ENCODE measurements around the gene UNC5C.

Gene UNC5C

GRCh38 chr4:95546866-95547714, 1.7 kb downstream of the UNC5C start:
- no peak for DNase-seq (ENCODE audit: low read depth in 4 of 4, low spot score in 1 of 4)

- no peak for DNase-seq (ENCODE audit: low read depth in 4 of 4, low spot score in 1 of 4)
Measured at GRCh38 chr4:95546221-95546620, 2.6 kb downstream of the UNC5C start.

GRCh38 chr4:95545546-95545945, 3.2 kb downstream of the UNC5C start:
- no peak for DNase-seq (ENCODE audit: low read depth in 4 of 4, low spot score in 1 of 4)

GRCh38 chr4:95544113-95545103, 4.4 kb downstream of the UNC5C start:
- DNase-seq (ENCODE audit: low read depth in 4 of 4, low spot score in 1 of 4): no peak

GRCh38 chr4:95541889-95542607, 6.7 kb downstream of the UNC5C start:
- DNase-seq (ENCODE audit: low read depth in 4 of 4, low spot score in 1 of 4): no peak

- DNase-seq (ENCODE audit: low read depth in 4 of 4, low spot score in 1 of 4): no peak
Measured at GRCh38 chr4:95541094-95541493, 7.7 kb downstream of the UNC5C start.

GRCh38 chr4:95540227-95540626, 8.5 kb downstream of the UNC5C start:
- DNase-seq (ENCODE audit: low read depth in 4 of 4, low spot score in 1 of 4): no peak

GRCh38 chr4:95539106-95539505, 9.7 kb downstream of the UNC5C start:
- DNase-seq (ENCODE audit: low read depth in 4 of 4, low spot score in 1 of 4): no peak

GRCh38 chr4:95537863-95538488, 10.8 kb downstream of the UNC5C start:
- no peak for DNase-seq (ENCODE audit: low read depth in 4 of 4, low spot score in 1 of 4)

GRCh38 chr4:95537191-95537590, 11.6 kb downstream of the UNC5C start:
- no peak for DNase-seq (ENCODE audit: low read depth in 4 of 4, low spot score in 1 of 4)

- no peak for DNase-seq (ENCODE audit: low read depth in 4 of 4, low spot score in 1 of 4)
Measured at GRCh38 chr4:95536650-95537049, 12.1 kb downstream of the UNC5C start.

GRCh38 chr4:95535180-95535579, 13.6 kb downstream of the UNC5C start:
- no peak for DNase-seq (ENCODE audit: low read depth in 4 of 4, low spot score in 1 of 4)

GRCh38 chr4:95534032-95534431, 14.7 kb downstream of the UNC5C start:
- DNase-seq (ENCODE audit: low read depth in 4 of 4, low spot score in 1 of 4): no peak

GRCh38 chr4:95533254-95533653, 15.5 kb downstream of the UNC5C start:
- DNase-seq (ENCODE audit: low read depth in 4 of 4, low spot score in 1 of 4): no peak

GRCh38 chr4:95532305-95532704, 16.5 kb downstream of the UNC5C start:
- DNase-seq (ENCODE audit: low read depth in 4 of 4, low spot score in 1 of 4): no peak

- DNase-seq (ENCODE audit: low read depth in 4 of 4, low spot score in 1 of 4): no peak
Measured at GRCh38 chr4:95531141-95531540, 17.6 kb downstream of the UNC5C start.

- no peak for DNase-seq (ENCODE audit: low read depth in 4 of 4, low spot score in 1 of 4)
Measured at GRCh38 chr4:95529946-95530345, 18.8 kb downstream of the UNC5C start.

- DNase-seq (ENCODE audit: low read depth in 4 of 4, low spot score in 1 of 4): no peak
Measured at GRCh38 chr4:95528388-95528948, 20.3 kb downstream of the UNC5C start.

GRCh38 chr4:95526075-95526474, 22.7 kb downstream of the UNC5C start:
- no peak for DNase-seq (ENCODE audit: low read depth in 4 of 4, low spot score in 1 of 4)

- no peak for DNase-seq (ENCODE audit: low read depth in 4 of 4, low spot score in 1 of 4)
Measured at GRCh38 chr4:95524729-95525128, 24.0 kb downstream of the UNC5C start.

GRCh38 chr4:95524184-95524583, 24.6 kb downstream of the UNC5C start:
- DNase-seq (ENCODE audit: low read depth in 4 of 4, low spot score in 1 of 4): no peak
